Activated T-cell treated with anti-CD3 and anti-CD28 coated beads, Interleukin-2, amount 50 U/mL, for 24 hours (primary cell): ENCODE data around the gene FER.

Experiments
- DNase-seq: peaks from one replicate; pipeline ENCODE4 v3.0.0-alpha.2; 2020
- H3K27ac Mint-ChIP-seq: 2 replicates; pipeline ENCODE4 v1.8.0; 2020; ENCODE audit warnings: mild to moderate bottlenecking, mixed read lengths
- H3K27me3 Mint-ChIP-seq: 2 replicates; pipeline ENCODE4 v1.8.0; 2020; ENCODE audit warnings: mixed read lengths
- H3K36me3 Mint-ChIP-seq: 2 replicates; pipeline ENCODE4 v1.8.0; 2020; ENCODE audit warnings: low read depth, mixed read lengths
- H3K4me1 Mint-ChIP-seq: 2 replicates; pipeline ENCODE4 v1.8.0; 2020; ENCODE audit warnings: low read depth, mixed read lengths
- H3K4me3 Mint-ChIP-seq: 2 replicates; pipeline ENCODE4 v1.8.0; 2020; ENCODE audit warnings: mild to moderate bottlenecking, moderate library complexity, mixed read lengths
- H3K9me3 Mint-ChIP-seq: 2 replicates; pipeline ENCODE4 v1.8.0; 2020; ENCODE audit warnings: mixed read lengths

Gene FER

DNA sequence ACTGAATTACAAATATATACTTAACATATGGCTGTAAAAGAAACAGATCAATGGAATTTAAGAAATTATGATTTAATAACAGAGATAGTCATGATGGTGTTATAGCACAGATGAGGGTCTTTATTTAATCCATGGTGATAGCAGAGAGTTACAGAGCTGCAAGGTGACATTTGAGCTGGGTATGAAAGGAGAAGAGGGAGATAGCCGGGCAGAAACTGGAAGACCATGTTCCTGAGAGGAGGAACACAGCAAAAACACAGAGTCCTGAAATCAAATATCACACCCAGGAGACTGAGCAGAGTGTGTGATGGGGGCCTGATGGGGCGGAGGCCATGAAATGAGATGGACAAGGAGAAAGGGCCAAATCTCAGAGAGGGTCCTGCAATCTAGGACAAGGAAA lies 498.7 kb downstream of the FER start:
- no peak for DNase-seq
- Mint-ChIP-seq H3K36me3 (peaks cover 5% of the 10 kb centered on the region), H3K27me3 (peaks cover 17% of the 10 kb centered on the region), H3K4me3 (no peak overlapping the region), H3K27ac (no peak overlapping the region), H3K4me1 (peaks cover 13% of the 10 kb centered on the region), H3K9me3 (peaks cover 17% of the 10 kb centered on the region)
